GOT3 (cell line): ENCODE results near the gene B2M.
A peak's percentile ranks its signal among the peaks of the same experiment; 100 is the strongest.
"Not testable (repeated sequence)": the region's sequence is repeated elsewhere in the genome, so short reads cannot be mapped to it uniquely, and the experiment has no call there.

ENCODE experiments used
- DNase-seq: peaks from one replicate; lab custom pipeline; 2025; ENCODE audit warnings: mixed read lengths; lab: John Stamatoyannopoulos, UW

B2M gene

GRCh38 chr15:44726136-44726535, 14.8 kb downstream of the B2M start:
- DNase-seq: no peak

- DNase-seq: no peak
Observed at GRCh38 chr15:44726568-44727484, 15.5 kb downstream of the B2M start.

GRCh38 chr15:44727485-44728231, 16.3 kb downstream of the B2M start:
- DNase-seq: no peak

- DNase-seq: not testable (repeated sequence)
Observed at GRCh38 chr15:44728232-44728575, 16.9 kb downstream of the B2M start.

GRCh38 chr15:44728576-44729407, 17.5 kb downstream of the B2M start:
- peak; percentile 86 for DNase-seq

- DNase-seq: no peak
Observed at GRCh38 chr15:44729408-44730127, 18.3 kb downstream of the B2M start.

- no peak for DNase-seq
Observed at GRCh38 chr15:44734839-44735481, 23.6 kb downstream of the B2M start.

- no peak for DNase-seq
Observed at GRCh38 chr15:44735482-44736180, 24.3 kb downstream of the B2M start.

GRCh38 chr15:44736181-44736765, 25.0 kb downstream of the B2M start, which contains the start of gene TRIM69:
Gene TRIM69 (plus strand): TSS chr15:44736528. CDS start chr15:44736705, 177 bp downstream.
- DNase-seq: no peak

- DNase-seq: no peak
Observed at GRCh38 chr15:44738340-44738984, 27.1 kb downstream of the B2M start.

- DNase-seq: not testable (repeated sequence)
Observed at GRCh38 chr15:44739222-44739847, 28.0 kb downstream of the B2M start.

- not testable (repeated sequence) for DNase-seq
Observed at GRCh38 chr15:44743454-44743853, 32.1 kb downstream of the B2M start.

GRCh38 chr15:44753345-44753744, 42.0 kb downstream of the B2M start:
- no peak for DNase-seq

- DNase-seq: no peak
Observed at GRCh38 chr15:44763187-44763586, 51.9 kb downstream of the B2M start.

GRCh38 chr15:44763848-44764247, 52.5 kb downstream of the B2M start:
- DNase-seq: no peak

GRCh38 chr15:44765036-44765435, 53.7 kb downstream of the B2M start:
- no peak for DNase-seq
